GM21717 (cell line): Measurements from ENCODE around the gene GH1.
A peak's percentile ranks its signal among the peaks of the same experiment; 100 is the strongest.

Experiments
- ATAC-seq: cut with Tn5 transposase; IDR thresholded peaks from one replicate; pipeline ENCODE4 v1.9.1; 2021; ENCODE audit warnings: mild to moderate bottlenecking, moderate library complexity; ENCODE audit not compliant: unreplicated experiment

Gene GH1

GRCh38 chr17:63945784-63946439 lies 27.3 kb upstream of the GH1 start:
- ATAC-seq = no peak

GRCh38 chr17:63944736-63945499 lies 26.3 kb upstream of the GH1 start:
- no peak for ATAC-seq

GRCh38 chr17:63943745-63944144 lies 25.1 kb upstream of the GH1 start:
- no peak for ATAC-seq

GRCh38 chr17:63942309-63942985 lies 23.8 kb upstream of the GH1 start:
- ATAC-seq = no peak

GRCh38 chr17:63941751-63942150 lies 23.1 kb upstream of the GH1 start:
- no peak for ATAC-seq

- no peak for ATAC-seq
These were observed 22.5 kb upstream of the GH1 start for GRCh38 chr17:63941162-63941561.

- no peak for ATAC-seq
These were observed 21.9 kb upstream of the GH1 start for GRCh38 chr17:63940584-63940983.

GRCh38 chr17:63939884-63940283 lies 21.2 kb upstream of the GH1 start:
- ATAC-seq = no peak

- no peak for ATAC-seq
These were observed 20.8 kb upstream of the GH1 start for GRCh38 chr17:63939401-63939800.

- no peak for ATAC-seq
These were observed 19.3 kb upstream of the GH1 start for GRCh38 chr17:63937920-63938319.

GRCh38 chr17:63937319-63937718 lies 18.7 kb upstream of the GH1 start:
- ATAC-seq = no peak

GRCh38 chr17:63934183-63935112 lies 15.8 kb upstream of the GH1 start:
- no peak for ATAC-seq

- ATAC-seq = no peak
These were observed 15.0 kb upstream of the GH1 start for GRCh38 chr17:63933598-63933997.

- ATAC-seq = peak; percentile 19
These were observed 14.1 kb upstream of the GH1 start for GRCh38 chr17:63932721-63933120.

- peak; percentile 62 for ATAC-seq
These were observed 13.4 kb upstream of the GH1 start, which contains the start of gene CD79B for GRCh38 chr17:63931981-63932561. TSS of gene CD79B (minus strand) at chr17:63932331. CDS start at chr17:63932261, 70 bp downstream.

- ATAC-seq = no peak
These were observed 12.4 kb upstream of the GH1 start for GRCh38 chr17:63930951-63931575.

GRCh38 chr17:63929860-63930766 lies 11.5 kb upstream of the GH1 start:
- no peak for ATAC-seq

- no peak for ATAC-seq
These were observed 10.5 kb upstream of the GH1 start for GRCh38 chr17:63928966-63929695.
